ENCODE results near the gene UTP4.

- TF ChIP-seq, protein P1, sequence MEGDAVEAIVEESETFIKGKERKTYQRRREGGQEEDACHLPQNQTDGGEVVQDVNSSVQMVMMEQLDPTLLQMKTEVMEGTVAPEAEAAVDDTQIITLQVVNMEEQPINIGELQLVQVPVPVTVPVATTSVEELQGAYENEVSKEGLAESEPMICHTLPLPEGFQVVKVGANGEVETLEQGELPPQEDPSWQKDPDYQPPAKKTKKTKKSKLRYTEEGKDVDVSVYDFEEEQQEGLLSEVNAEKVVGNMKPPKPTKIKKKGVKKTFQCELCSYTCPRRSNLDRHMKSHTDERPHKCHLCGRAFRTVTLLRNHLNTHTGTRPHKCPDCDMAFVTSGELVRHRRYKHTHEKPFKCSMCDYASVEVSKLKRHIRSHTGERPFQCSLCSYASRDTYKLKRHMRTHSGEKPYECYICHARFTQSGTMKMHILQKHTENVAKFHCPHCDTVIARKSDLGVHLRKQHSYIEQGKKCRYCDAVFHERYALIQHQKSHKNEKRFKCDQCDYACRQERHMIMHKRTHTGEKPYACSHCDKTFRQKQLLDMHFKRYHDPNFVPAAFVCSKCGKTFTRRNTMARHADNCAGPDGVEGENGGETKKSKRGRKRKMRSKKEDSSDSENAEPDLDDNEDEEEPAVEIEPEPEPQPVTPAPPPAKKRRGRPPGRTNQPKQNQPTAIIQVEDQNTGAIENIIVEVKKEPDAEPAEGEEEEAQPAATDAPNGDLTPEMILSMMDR (IDR thresholded peaks at IDR 0.05), result no peak
- no peak for TF ChIP-seq POLR2A (IDR thresholded peaks at IDR 0.05)
Measured at GRCh38 chr16:69188716-69189115, 56.3 kb downstream of the UTP4 start.

Measured in suprapubic skin (tissue), 3 donors.